Tibial nerve (tissue), 4 donors: Measurements from ENCODE around the gene GFPT2. TPM values are rescaled to one million over a fixed set of nuclear protein-coding genes. Genes with fewer than 3 reads are reported as not detected.

Experiments used
- DNase-seq, 2 donors: peaks; one replicate each; pipeline ENCODE4 v3.0.0-alpha.2; 2019; ENCODE audit warnings: low spot score in 2 of 2
- H3K27ac ChIP-seq, 4 donors: fragments of 200-600 bp; sonication (generic) in 3 of 4; one replicate each; pipeline ENCODE4 v1.5.1; 2017 to 2019; ENCODE audit warnings: mild to moderate bottlenecking in 1 of 4
- H3K27me3 ChIP-seq, 2 donors: fragments of 200-600 bp; sonication (generic) in 1 of 2; one replicate each; pipeline versions ENCODE4 v1.5.1 to v1.6.0; 2017 to 2019
- H3K36me3 ChIP-seq, 3 donors: fragments of 200-600 bp; sonication (generic); one replicate each; pipeline ENCODE4 v1.5.1; 2018 to 2019
- H3K4me1 ChIP-seq, 4 donors: fragments of 200-600 bp; sonication (generic) in 3 of 4; one replicate each; pipeline ENCODE4 v1.5.1; 2017 to 2019
- H3K4me3 ChIP-seq, 4 donors: fragments of 200-600 bp; sonication (generic) in 3 of 4; one replicate each; pipeline ENCODE4 v1.5.1; 2017 to 2019; ENCODE audit warnings: mild to moderate bottlenecking in 1 of 4, moderate library complexity in 1 of 4
- H3K9me3 ChIP-seq, 4 donors: fragments of 200-600 bp; sonication (generic) in 3 of 4; one replicate each; pipeline ENCODE4 v1.5.1; 2017 to 2019
- CTCF ChIP-seq, 5 experiments: fragments of 200-600 bp in 3 of 5; fragments of 450-650 bp in 2 of 5; sonication (generic) in 3 of 5; IDR thresholded peaks; one replicate each; pipeline ENCODE4 v1.5.1; 2016 to 2019; ENCODE audit warnings: antibody characterized with exemption in 5 of 5, mild to moderate bottlenecking in 3 of 5, moderate library complexity in 2 of 5
- EP300 ChIP-seq, 2 donors: sonication (generic); formaldehyde crosslinking; IDR thresholded peaks; one replicate each; pipeline ENCODE4 v1.6.1; 2017; ENCODE audit warnings: antibody characterized with exemption in 2 of 2, mild to moderate bottlenecking in 1 of 2
- POLR2A ChIP-seq, 2 donors: fragments of 450-650 bp; IDR thresholded peaks; one replicate each; pipeline ENCODE4 v1.6.1; 2017; ENCODE audit warnings: antibody characterized with exemption in 2 of 2, mild to moderate bottlenecking in 2 of 2, moderate library complexity in 2 of 2
- WGBS, 2 donors: methylation state at CpG; one replicate each; pipeline ENCODE4 v1.1.5; 2018; 5-methylcytosine and 5-hydroxymethylcytosine counted together
- total RNA-seq, 4 donors: library from RNA; depleted of rRNA; stranded (reverse); fragments of >200 nt; gene quantifications; one replicate each; pipeline ENCODE4 v1.1.0, GENCODE V29; 2016

GFPT2 gene
- total RNA-seq, 4 donors from 2014 or later = 36.1 to 64.5 (median 49.2) TPM

- 92 to 98% methylated on average over 20 to 24 of the region's 24 CpGs for WGBS, 2 donors
- TF ChIP-seq POLR2A (IDR thresholded peaks at IDR 0.05) (no peak), CTCF (IDR thresholded peaks at IDR 0.05) (no peak)
- Histone ChIP-seq H3K4me3 (no peak overlapping the region), H3K27ac (no peak overlapping the region), H3K36me3 (peaks cover 8 to 100% (median 18%) of the 10 kb centered on the region in 3 donors), H3K9me3 (peaks cover 2 to 99% (median 51%) of the 10 kb centered on the region in 4 donors), H3K27me3 (no peaks in the 10 kb centered on the region), H3K4me1 (no peaks in the 10 kb centered on the region)
- no peak for DNase-seq
These were observed 99.9 kb downstream of the GFPT2 start for GRCh38 chr5:180253036-180253824.

- TF ChIP-seq POLR2A (IDR thresholded peaks at IDR 0.05) (no peak), EP300 (IDR thresholded peaks at IDR 0.05) (no peak), CTCF (IDR thresholded peaks at IDR 0.05) (no peak)
- DNase-seq = no peak
- Histone ChIP-seq H3K27ac (no peak overlapping the region), H3K36me3 (peaks cover 9 to 100% (median 31%) of the 10 kb centered on the region in 3 donors), H3K4me3 (no peak overlapping the region), H3K4me1 (no peaks in the 10 kb centered on the region), H3K9me3 (peaks cover 2 to 98% (median 45%) of the 10 kb centered on the region in 4 donors), H3K27me3 (no peaks in the 10 kb centered on the region)
- 93 to 99% methylated on average over 6 to 7 of the region's 7 CpGs for WGBS, 2 donors
These were observed 101.2 kb downstream of the GFPT2 start for GRCh38 chr5:180251887-180252286.

- Histone ChIP-seq H3K27ac (no peak overlapping the region), H3K36me3 (peaks cover 9 to 100% (median 25%) of the 10 kb centered on the region in 3 donors), H3K4me3 (no peak overlapping the region), H3K9me3 (peaks cover 2 to 94% (median 40%) of the 10 kb centered on the region in 4 donors), H3K27me3 (no peaks in the 10 kb centered on the region), H3K4me1 (no peaks in the 10 kb centered on the region)
- no peak for TF ChIP-seq EP300 (IDR thresholded peaks at IDR 0.05)
- TF ChIP-seq CTCF (IDR thresholded peaks at IDR 0.05) = no peak
- no peak for TF ChIP-seq POLR2A (IDR thresholded peaks at IDR 0.05)
- 89 to 93% methylated on average over 9 of the region's 9 CpGs for WGBS, 2 donors
- no peak for DNase-seq
These were observed 102.0 kb downstream of the GFPT2 start for GRCh38 chr5:180251141-180251540.

Other genes starting within 250 kb of the GFPT2 start
- gene RASGEF1C, start 144.1 kb downstream of the GFPT2 start, total RNA-seq = 10 to 100 TPM in 2 of 4 donors, 1 to 10 TPM in 2; 2.7 to 12.0 (median 10.4) TPM
- gene MAPK9, start 61.3 kb downstream of the GFPT2 start, total RNA-seq = 10 to 100 TPM; 21.2 to 31.2 (median 27.5) TPM
- 10 to 100 TPM; 14.0 to 18.0 (median 15.5) TPM for gene CNOT6, start 141.0 kb upstream of the GFPT2 start, total RNA-seq
- not detected for gene SCGB3A1, start 238.2 kb upstream of the GFPT2 start, total RNA-seq